ENCODE results near the gene DPEP3.

Gene DPEP3

DNA sequence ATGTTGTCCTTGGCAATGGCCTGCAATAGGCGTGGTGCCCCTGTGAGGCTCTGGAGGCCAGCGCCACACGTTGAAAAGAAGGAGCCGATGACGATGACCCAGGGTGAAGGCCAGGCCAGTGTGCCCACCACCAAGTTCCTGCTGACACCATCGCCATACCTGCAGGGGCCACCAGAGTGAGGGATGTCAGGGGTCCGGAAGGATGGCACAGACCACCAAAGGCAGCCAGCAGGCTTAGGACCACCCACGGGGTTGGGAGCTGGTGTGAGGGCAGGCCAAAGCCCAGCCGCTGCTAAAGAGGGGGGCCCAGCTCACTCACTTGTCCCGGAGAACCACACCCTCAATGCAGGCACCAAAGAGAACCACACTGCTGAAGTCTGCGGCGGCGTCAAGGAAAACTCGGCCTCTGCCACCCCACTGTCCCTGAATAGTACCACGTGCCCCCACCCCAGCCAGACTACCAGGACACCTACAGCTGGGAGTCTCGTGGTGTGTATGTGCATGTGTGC lies 29.9 kb downstream of the DPEP3 start:
- TF ChIP-seq, protein P1, sequence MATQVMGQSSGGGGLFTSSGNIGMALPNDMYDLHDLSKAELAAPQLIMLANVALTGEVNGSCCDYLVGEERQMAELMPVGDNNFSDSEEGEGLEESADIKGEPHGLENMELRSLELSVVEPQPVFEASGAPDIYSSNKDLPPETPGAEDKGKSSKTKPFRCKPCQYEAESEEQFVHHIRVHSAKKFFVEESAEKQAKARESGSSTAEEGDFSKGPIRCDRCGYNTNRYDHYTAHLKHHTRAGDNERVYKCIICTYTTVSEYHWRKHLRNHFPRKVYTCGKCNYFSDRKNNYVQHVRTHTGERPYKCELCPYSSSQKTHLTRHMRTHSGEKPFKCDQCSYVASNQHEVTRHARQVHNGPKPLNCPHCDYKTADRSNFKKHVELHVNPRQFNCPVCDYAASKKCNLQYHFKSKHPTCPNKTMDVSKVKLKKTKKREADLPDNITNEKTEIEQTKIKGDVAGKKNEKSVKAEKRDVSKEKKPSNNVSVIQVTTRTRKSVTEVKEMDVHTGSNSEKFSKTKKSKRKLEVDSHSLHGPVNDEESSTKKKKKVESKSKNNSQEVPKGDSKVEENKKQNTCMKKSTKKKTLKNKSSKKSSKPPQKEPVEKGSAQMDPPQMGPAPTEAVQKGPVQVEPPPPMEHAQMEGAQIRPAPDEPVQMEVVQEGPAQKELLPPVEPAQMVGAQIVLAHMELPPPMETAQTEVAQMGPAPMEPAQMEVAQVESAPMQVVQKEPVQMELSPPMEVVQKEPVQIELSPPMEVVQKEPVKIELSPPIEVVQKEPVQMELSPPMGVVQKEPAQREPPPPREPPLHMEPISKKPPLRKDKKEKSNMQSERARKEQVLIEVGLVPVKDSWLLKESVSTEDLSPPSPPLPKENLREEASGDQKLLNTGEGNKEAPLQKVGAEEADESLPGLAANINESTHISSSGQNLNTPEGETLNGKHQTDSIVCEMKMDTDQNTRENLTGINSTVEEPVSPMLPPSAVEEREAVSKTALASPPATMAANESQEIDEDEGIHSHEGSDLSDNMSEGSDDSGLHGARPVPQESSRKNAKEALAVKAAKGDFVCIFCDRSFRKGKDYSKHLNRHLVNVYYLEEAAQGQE (IDR thresholded peaks at IDR 0.05; ENCODE audit: insufficient read depth in 1 of 2, low read depth in 2 of 2, low read length in 2 of 2): no peak
- TF ChIP-seq SIN3A (IDR thresholded peaks at IDR 0.05; ENCODE audit: borderline replicate concordance, insufficient read depth, low read length): no peak
- TF ChIP-seq TAF1 (IDR thresholded peaks at IDR 0.05; ENCODE audit: borderline replicate concordance, insufficient read depth, low read length): no peak
- TF ChIP-seq POLR2AphosphoS5 (IDR thresholded peaks at IDR 0.05; ENCODE audit: low read depth, low read length): no peak
- TF ChIP-seq FOXP2 (optimal IDR thresholded peaks at IDR 0.05; ENCODE audit: borderline replicate concordance, extremely low read depth, extremely low read length, insufficient read depth): no peak

DNA sequence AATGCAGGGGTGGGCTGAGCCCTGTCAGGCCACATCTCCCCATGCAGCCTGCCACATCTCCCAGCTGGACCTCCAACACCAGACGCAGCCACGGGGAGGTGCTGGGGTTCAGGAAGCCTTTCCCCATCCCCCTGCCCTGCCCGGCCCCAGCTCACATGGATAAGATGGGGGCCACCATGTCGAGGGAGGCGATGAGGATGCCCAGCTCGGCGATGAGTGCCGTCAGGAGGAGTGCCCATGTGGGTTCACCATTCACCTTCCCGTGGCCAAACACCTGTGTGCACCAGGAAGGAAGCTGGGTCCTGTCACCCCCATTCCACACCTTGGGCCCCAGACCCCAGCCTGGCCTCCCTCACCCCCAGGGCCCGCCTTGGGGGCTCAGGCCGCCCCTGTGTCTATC lies 30.7 kb downstream of the DPEP3 start:
- TF ChIP-seq, protein P1 (IDR thresholded peaks at IDR 0.05; ENCODE audit: insufficient read depth in 1 of 2, low read depth in 2 of 2, low read length in 2 of 2): no peak
- TF ChIP-seq FOXP2 (optimal IDR thresholded peaks at IDR 0.05; ENCODE audit: borderline replicate concordance, extremely low read depth, extremely low read length, insufficient read depth) (no peak), POLR2AphosphoS5 (IDR thresholded peaks at IDR 0.05; ENCODE audit: low read depth, low read length) (no peak), TAF1 (IDR thresholded peaks at IDR 0.05; ENCODE audit: borderline replicate concordance, insufficient read depth, low read length) (no peak), SIN3A (IDR thresholded peaks at IDR 0.05; ENCODE audit: borderline replicate concordance, insufficient read depth, low read length) (no peak)

DNA sequence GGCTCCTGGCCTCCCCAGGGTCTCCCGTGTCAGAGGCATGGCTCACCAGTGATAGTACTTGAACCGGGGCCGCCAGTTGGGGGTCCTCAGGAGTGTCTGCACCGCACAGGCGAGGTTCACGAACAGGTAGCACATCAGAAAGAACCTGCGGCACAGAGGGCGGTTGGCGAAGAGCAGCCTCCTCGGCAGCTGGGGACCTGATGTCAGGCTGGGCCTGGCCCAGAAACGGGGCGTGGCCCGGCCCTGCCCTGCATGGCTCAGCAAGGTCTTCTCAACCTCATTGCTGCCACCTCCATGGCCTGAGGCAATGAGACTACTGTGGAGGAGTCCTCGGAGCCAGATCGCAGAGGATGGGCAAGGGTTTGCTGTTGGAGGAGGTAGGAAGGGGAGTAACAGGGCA lies 32.3 kb downstream of the DPEP3 start:
- TF ChIP-seq, protein P1 (IDR thresholded peaks at IDR 0.05; ENCODE audit: insufficient read depth in 1 of 2, low read depth in 2 of 2, low read length in 2 of 2): no peak
- TF ChIP-seq TAF1 (IDR thresholded peaks at IDR 0.05; ENCODE audit: borderline replicate concordance, insufficient read depth, low read length) (no peak), SIN3A (IDR thresholded peaks at IDR 0.05; ENCODE audit: borderline replicate concordance, insufficient read depth, low read length) (no peak), FOXP2 (optimal IDR thresholded peaks at IDR 0.05; ENCODE audit: borderline replicate concordance, extremely low read depth, extremely low read length, insufficient read depth) (no peak), POLR2AphosphoS5 (IDR thresholded peaks at IDR 0.05; ENCODE audit: low read depth, low read length) (no peak)

DNA sequence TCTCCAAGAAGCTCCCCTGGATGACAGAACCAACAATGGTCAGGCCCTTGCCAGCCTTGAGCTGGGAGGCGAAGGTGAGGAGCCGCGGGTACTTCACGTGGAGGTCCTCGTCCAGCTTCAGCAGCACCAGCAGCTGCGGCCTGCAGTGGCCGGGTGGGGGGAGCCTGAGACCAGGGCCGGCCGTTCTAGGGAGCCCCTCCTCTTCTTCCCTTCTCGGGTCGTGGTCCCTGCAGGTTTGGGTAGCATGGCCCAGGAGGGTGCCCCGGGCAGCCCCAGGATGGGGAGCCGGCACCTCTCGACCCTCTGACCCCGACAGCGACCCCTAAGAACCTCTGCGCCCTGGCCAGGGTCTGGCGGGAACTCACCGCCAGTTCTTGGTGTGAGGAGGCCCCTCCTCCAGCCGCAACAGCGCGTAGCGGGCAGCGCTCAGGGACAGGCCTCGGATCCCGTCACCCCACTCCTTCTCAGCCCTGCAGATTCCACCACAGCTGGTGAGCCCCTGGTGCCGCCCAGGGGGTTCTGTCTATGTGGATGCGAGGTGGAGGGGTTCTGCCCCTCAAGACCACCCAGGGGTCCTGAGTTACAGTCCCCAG lies 33.2 kb downstream of the DPEP3 start:
- no peak for TF ChIP-seq TAF1 (IDR thresholded peaks at IDR 0.05; ENCODE audit: borderline replicate concordance, insufficient read depth, low read length)
- no peak for TF ChIP-seq FOXP2 (optimal IDR thresholded peaks at IDR 0.05; ENCODE audit: borderline replicate concordance, extremely low read depth, extremely low read length, insufficient read depth)

DNA sequence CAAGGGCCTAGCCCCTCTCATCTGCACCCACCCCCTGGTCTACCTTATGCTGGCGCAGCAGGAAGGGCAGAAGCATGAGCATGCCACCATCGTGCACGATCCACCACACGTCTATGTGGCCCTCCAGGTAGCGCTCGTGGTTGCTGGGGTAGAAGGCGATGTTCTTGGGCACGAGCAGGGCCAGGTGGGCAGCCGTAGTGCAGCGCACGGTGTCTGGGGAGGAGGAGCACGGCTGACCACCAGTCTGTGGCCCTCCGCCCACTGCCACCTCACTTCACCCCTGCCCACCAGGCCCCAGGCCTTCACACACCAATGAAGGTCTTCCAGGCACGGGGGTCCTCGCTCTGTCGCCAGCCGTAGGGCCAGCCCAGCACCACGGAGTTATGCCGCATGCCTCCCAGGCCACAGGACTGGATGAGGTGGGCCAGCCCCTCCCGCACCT lies 34.1 kb downstream of the DPEP3 start:
- no peak for TF ChIP-seq POLR2AphosphoS5 (IDR thresholded peaks at IDR 0.05; ENCODE audit: low read depth, low read length)
- no peak for TF ChIP-seq SIN3A (IDR thresholded peaks at IDR 0.05; ENCODE audit: borderline replicate concordance, insufficient read depth, low read length)
- no peak for TF ChIP-seq TAF1 (IDR thresholded peaks at IDR 0.05; ENCODE audit: borderline replicate concordance, insufficient read depth, low read length)
- TF ChIP-seq, protein P1 (IDR thresholded peaks at IDR 0.05; ENCODE audit: insufficient read depth in 1 of 2, low read depth in 2 of 2, low read length in 2 of 2): no peak
- TF ChIP-seq FOXP2 (optimal IDR thresholded peaks at IDR 0.05; ENCODE audit: borderline replicate concordance, extremely low read depth, extremely low read length, insufficient read depth): no peak
